GM12873 (cell line): Measurements from ENCODE around the gene TIE1.

ENCODE experiments used
- TF ChIP-seq, protein P1 (sequence below): IDR thresholded peaks from 2 replicates; pipeline ENCODE4 v1.5.1; 2012; ENCODE audit warnings: low read depth, mild to moderate bottlenecking, moderate library complexity, low read length, control low read depth; ENCODE audit not compliant: insufficient read depth; ENCODE audit errors: missing control alignments

Gene TIE1

DNA sequence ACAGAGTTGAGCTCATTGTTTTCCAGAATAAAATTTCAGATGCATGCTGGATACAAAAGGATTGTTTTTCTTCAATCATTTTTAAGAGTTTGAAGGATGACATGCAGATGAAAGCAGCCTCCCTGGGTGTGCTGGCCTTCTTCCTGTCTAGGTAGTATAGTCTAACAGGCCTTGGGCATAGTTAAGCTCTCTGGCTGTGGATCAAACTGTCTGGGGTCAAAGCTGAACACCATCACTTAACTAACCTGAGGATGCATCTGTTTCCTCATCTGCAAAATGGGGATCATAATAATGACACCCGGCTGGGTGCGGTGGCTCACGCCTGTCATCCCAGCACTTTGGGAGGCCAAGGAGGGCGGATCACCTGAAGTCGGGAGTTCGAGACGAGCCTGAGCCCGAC lies 6.0 kb upstream of the TIE1 start:
- TF ChIP-seq, protein P1, sequence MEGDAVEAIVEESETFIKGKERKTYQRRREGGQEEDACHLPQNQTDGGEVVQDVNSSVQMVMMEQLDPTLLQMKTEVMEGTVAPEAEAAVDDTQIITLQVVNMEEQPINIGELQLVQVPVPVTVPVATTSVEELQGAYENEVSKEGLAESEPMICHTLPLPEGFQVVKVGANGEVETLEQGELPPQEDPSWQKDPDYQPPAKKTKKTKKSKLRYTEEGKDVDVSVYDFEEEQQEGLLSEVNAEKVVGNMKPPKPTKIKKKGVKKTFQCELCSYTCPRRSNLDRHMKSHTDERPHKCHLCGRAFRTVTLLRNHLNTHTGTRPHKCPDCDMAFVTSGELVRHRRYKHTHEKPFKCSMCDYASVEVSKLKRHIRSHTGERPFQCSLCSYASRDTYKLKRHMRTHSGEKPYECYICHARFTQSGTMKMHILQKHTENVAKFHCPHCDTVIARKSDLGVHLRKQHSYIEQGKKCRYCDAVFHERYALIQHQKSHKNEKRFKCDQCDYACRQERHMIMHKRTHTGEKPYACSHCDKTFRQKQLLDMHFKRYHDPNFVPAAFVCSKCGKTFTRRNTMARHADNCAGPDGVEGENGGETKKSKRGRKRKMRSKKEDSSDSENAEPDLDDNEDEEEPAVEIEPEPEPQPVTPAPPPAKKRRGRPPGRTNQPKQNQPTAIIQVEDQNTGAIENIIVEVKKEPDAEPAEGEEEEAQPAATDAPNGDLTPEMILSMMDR, result no peak

GRCh38 chr1:43296207-43296606 lies 4.6 kb upstream of the TIE1 start:
- TF ChIP-seq, protein P1, result no peak

GRCh38 chr1:43298055-43298454 lies 2.7 kb upstream of the TIE1 start:
- TF ChIP-seq, protein P1, result no peak

DNA sequence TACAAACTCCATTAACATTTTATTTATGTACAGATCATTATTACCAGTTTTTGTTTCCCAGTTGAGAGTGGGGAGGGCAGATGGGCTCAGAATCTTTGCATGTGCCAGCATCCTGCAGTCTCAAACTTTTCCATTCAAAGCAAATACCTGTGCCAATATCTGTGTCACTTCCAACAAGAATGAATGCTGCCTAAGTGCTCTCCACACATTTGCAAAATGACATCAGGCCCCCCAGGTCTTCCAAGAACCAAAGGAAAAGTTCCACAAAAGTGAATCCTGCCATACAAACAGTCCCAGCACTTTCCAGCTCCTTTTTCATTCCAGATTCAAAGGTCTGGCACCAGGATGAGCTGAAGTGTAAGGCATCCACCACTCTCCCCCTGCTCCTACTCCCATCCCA lies 1.7 kb upstream of the TIE1 start:
- TF ChIP-seq, protein P1, result no peak

GRCh38 chr1:43302201-43302600 lies 1.4 kb downstream of the TIE1 start:
- TF ChIP-seq, protein P1, result no peak

DNA sequence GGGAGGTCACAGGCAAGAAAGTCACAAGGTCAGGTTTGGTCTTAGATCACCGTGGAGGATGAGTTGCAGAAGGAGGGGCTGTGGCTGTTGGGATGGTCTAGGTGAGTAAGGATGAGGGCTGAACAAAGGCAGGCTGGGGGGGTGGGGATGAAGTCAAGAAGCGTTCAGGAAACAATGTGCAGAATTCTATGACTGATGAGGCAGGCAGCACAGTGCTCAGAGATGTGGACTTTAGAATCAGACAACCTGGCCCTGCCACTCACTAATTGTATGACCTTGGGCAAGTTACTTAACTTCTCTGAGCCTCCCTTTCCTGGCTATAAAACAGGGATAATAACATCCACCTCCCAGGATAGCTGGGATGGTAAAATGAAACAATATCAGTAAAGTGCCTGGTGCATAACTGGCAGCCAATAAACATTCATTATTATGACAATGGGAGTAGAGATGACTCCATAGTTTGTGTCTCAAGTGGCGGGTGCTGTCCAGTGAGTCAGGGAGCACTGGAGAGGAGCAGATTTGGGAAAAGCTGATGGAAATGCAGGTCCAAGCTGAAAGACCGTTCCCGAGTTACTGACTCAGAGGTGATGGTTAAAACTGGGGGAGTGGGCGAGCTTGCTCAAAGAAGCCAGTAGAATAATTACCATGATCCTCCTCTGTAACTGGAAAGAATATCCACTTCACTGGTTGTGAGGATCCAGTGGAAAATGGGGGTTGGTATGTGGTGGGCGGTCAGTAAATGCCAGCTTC lies 2.1 kb downstream of the TIE1 start:
- TF ChIP-seq, protein P1, result no peak

GRCh38 chr1:43303471-43304313 lies 2.9 kb downstream of the TIE1 start:
- TF ChIP-seq, protein P1, result no peak
